IPS DF 6.9 (cell line): ENCODE data around the gene SHANK2.

Experiments used
- DNase-seq: peaks from one replicate; pipeline ENCODE4 v3.0.0-alpha.2; 2013; ENCODE audit warnings: low read depth, low spot score
- H3K27ac ChIP-seq: one replicate; pipeline ENCODE4 v1.5.1; 2013; ENCODE audit warnings: low read length, control low read depth
- H3K27me3 ChIP-seq: 2 replicates; pipeline ENCODE4 v1.6.1; 2013; ENCODE audit warnings: mild to moderate bottlenecking, low read length; ENCODE audit not compliant: control insufficient read depth, insufficient read depth
- H3K36me3 ChIP-seq: 2 replicates; pipeline ENCODE4 v1.6.1; 2013; ENCODE audit warnings: low read length; ENCODE audit not compliant: control insufficient read depth, insufficient read depth
- H3K4me1 ChIP-seq: 2 replicates; pipeline ENCODE4 v1.6.1; 2013; ENCODE audit warnings: low read length; ENCODE audit not compliant: control insufficient read depth, insufficient read depth
- H3K4me3 ChIP-seq: 2 replicates; pipeline ENCODE4 v1.5.1; 2013; ENCODE audit warnings: mild to moderate bottlenecking, low read length
- H3K9me3 ChIP-seq: 2 replicates; pipeline ENCODE4 v1.6.1; 2013; ENCODE audit warnings: low read length, inconsistent platforms; ENCODE audit not compliant: control insufficient read depth, insufficient read depth
- WGBS: extraction: QIAGEN DNeasy Blood & Tissue Kit; methylation state at CpG from one replicate; pipeline ENCODE4 v1.1.7; 2013; ENCODE audit warnings: mixed read lengths, missing lambda C conversion rate; ENCODE audit not compliant: insufficient read length, insufficient coverage; 5-methylcytosine and 5-hydroxymethylcytosine counted together

SHANK2 gene

DNA sequence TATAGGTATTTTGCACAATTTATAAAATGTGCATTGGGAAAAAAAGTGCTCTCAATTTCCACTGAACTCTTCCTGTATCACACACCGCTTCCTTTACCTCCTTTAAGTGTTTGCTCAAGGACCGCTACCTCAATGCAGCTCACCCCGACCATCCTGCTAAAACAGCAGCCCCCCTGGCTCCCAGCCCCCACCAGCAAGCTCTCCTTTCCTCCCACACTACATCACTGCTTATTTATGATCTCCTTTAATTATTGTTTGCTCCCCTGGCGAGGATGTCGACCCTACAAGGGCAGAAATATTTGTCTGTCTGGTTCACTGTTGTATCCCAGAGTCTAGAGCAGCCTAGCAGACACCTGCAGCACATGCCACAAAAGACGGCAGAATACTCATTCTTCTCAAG lies 10.0 kb downstream of the SHANK2 start:
- no CpG with 5 or more reads among the region's 6 CpGs for WGBS
- no peak overlapping the region for H3K27ac ChIP-seq
- DNase-seq, result no peak

DNA sequence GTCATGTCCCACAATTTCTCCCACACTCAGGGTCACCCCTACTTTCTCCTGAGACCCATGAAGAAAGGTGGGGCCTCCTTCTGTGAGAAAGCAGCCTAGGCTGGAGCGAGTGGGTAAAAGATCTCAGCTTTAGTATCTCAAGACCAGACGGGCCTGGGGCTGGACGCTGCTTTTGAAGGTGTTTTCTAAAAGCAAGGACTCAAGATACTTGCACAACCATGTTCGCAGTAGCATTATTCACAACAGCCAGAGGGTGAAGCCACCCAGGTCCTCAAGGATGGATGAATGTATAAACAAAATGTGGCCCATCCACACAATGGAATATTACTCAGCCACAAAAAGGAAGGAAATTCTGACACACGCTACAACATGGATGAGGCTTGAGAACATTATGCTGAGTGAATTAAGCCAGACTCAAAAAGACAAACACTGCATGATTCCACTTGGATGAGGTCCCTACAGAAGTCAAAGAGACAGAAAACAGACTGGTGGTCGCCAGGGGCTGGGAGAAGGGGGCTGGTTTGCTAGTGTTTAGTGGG lies 10.6 kb downstream of the SHANK2 start:
- Histone ChIP-seq H3K27ac (no peak overlapping the region), H3K9me3 (no peaks in the 10 kb centered on the region), H3K27me3 (no peaks in the 10 kb centered on the region), H3K4me3 (no peak overlapping the region), H3K36me3 (peaks cover 8% of the 10 kb centered on the region; the same call in 1 of the 2 replicates), H3K4me1 (peaks cover 10% of the 10 kb centered on the region)
- WGBS, result no CpG with 5 or more reads among the region's 6 CpGs
- no peak for DNase-seq

More for the DNA sequence above, 10.0 kb downstream of the SHANK2 start:
- H3K9me3 ChIP-seq, result no peaks in the 10 kb centered on the region
- no peak overlapping the region for H3K4me3 ChIP-seq
- peaks cover 10% of the 10 kb centered on the region for H3K4me1 ChIP-seq
- H3K27me3 ChIP-seq, result no peaks in the 10 kb centered on the region
- peaks cover 8% of the 10 kb centered on the region; the same call in 1 of the 2 replicates for H3K36me3 ChIP-seq

DNA sequence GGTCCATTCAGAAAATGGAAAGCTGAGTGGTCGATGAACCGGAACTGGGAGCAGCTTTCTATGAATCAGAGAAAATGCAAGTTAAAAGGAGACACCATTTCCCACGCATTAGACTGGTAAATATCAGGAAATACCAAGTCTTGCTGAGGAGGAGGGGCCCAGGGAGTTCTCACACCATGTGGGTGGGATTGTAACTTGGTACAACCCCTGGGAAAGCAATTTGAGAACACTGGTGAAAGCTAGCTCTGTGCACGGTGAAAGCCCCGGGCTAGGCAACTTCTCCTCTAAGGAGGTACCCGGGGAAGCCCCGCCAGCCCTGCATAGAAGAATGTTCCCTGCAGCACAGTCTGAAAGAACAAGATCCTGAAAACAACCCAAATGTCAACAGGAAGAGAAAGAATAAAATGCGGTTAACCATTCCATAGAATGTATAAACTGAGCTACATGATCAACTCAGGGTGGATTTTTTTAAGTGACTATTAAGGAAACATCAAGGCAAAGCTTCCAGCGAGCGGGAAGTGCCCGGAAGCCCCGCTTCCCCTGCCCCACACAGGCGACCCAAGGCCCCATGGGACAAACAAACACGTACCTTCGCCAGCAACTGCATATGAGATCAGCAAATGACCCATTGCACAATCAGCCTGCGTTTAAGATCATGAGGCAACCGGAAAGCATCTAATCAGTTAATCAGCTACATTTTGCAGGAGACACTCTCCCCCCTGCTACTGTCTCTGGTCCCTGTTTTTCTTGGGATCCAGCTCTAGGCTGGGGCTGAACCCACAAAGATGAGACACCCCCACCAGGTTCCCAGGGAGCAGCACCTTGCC lies 11.3 kb downstream of the SHANK2 start:
- Histone ChIP-seq H3K27me3 (no peaks in the 10 kb centered on the region), H3K4me1 (peaks cover 10% of the 10 kb centered on the region), H3K27ac (no peak overlapping the region), H3K4me3 (no peak overlapping the region), H3K36me3 (peaks cover 8% of the 10 kb centered on the region; the same call in 1 of the 2 replicates), H3K9me3 (no peaks in the 10 kb centered on the region)
- WGBS, result no CpG with 5 or more reads among the region's 17 CpGs
- no peak for DNase-seq

DNA sequence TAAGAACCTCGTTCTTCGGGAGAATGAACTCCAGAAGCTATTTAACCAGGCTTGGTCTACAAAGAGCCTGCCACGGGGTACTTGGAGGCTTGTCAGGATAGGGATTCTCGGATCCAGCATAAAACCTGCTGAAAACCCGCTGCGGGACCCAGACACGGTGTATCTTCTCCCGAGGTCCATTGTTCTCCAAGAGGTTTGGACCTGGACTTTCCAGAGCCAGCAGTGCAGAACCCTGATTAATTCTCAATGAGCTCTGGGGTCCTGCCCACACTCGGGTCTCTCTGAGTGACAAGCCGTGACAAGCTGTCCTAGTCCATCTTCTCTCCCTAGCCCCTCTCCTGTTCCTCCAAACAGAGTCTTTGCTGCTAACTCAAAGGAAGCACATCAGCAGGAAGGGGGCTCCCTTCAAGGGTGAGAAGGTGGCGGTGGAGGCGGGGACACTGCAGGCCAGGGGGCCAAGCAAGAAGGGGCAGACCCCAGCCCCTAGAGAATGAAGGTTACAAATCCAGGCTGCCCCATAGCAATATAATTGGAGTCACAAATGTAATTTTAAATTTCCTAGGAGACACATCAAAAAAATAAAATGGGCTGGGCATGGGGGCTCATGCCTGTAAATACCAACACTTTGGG lies 12.2 kb downstream of the SHANK2 start:
- no peaks in the 10 kb centered on the region for H3K27me3 ChIP-seq
- H3K36me3 ChIP-seq, result peaks cover 8% of the 10 kb centered on the region; the same call in 1 of the 2 replicates
- H3K4me3 ChIP-seq, result no peak overlapping the region
- no CpG with 5 or more reads among the region's 12 CpGs for WGBS
- peaks cover 5% of the 10 kb centered on the region for H3K4me1 ChIP-seq
- no peaks in the 10 kb centered on the region for H3K9me3 ChIP-seq
- no peak overlapping the region for H3K27ac ChIP-seq
- no peak for DNase-seq

DNA sequence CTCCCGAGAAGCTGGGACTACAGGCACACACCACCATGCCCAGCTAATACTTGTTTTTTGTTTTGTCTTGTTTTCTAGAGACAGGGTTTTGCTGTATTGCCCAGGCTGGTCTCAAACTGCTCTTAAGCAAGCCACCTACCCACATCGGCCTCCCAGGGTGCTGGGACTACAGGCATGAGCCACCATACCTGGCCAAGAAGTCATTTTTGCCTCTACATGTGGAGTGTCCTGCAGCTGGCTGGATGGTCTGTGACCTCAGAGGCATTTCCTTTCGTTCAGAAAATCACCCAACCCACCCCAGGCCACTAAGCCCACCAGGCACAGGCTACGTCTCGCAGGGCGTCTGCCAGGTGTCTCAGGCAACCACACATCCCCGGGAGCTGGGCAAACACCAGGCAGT lies 12.8 kb downstream of the SHANK2 start:
- WGBS, result no CpG with 5 or more reads among the region's 7 CpGs
- H3K4me3 ChIP-seq, result no peak overlapping the region
- no peak for DNase-seq
- peaks cover 5% of the 10 kb centered on the region for H3K4me1 ChIP-seq
- no peak overlapping the region for H3K27ac ChIP-seq
- no peaks in the 10 kb centered on the region for H3K27me3 ChIP-seq
- peaks cover 8% of the 10 kb centered on the region; the same call in 1 of the 2 replicates for H3K36me3 ChIP-seq
- no peaks in the 10 kb centered on the region for H3K9me3 ChIP-seq

DNA sequence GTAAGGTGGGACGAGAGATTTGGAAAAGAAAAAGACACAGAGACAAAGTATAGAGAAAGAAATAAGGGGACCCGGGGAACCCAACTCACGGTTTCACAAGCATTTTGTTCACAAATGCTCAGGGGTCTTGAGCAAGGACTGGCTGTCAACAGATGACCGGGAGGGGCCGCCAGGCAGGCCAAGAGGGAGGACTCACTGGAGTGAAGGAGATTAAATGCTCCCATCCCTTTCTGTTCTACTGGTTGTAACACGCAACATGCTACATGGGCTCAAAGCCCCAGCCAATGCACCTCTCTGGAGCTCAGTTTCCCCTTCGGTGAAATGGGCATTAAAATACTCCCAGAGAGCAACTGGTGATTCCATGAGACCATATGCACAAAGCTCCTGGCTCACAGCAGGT lies 13.4 kb downstream of the SHANK2 start:
- Histone ChIP-seq H3K4me1 (peaks cover under 1% of the 10 kb centered on the region), H3K9me3 (no peaks in the 10 kb centered on the region), H3K36me3 (peaks cover 8% of the 10 kb centered on the region; the same call in 1 of the 2 replicates), H3K27ac (no peak overlapping the region), H3K4me3 (no peak overlapping the region), H3K27me3 (no peaks in the 10 kb centered on the region)
- no peak for DNase-seq
- no CpG with 5 or more reads among the region's 7 CpGs for WGBS

DNA sequence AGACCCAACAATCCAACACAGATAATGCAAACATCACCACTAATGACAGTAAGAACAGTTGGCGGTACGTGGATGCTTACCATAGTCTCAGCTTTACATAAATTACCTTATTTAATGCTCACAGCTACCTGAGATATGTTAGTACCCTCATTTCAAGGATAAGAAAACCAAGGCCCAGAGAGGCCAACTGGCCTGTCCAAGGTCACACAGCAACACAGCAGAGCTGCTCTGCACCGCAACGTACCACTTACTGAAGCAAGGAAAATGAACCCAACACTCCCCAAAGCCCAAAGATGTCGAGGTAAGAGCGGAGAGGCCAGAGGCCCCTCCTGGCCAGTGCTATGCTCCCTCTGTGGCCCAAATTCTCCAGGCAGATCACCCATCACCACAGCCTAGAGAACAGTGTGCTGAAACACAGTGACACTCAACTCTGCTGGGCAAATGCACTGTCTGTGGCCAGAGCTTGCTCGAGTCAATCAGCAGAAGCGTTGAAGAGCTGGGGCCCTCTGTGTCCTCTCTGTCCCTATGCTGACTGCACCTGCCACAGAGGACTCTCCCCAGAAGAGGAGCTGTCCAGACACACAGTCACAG lies 14.0 kb downstream of the SHANK2 start:
- DNase-seq, result no peak
- no CpG with 5 or more reads among the region's 8 CpGs for WGBS
- Histone ChIP-seq H3K27ac (no peak overlapping the region), H3K4me3 (no peak overlapping the region), H3K27me3 (no peaks in the 10 kb centered on the region), H3K4me1 (no peaks in the 10 kb centered on the region; the same call in 1 of the 2 replicates), H3K9me3 (no peaks in the 10 kb centered on the region), H3K36me3 (peaks cover 8% of the 10 kb centered on the region; the same call in 1 of the 2 replicates)

DNA sequence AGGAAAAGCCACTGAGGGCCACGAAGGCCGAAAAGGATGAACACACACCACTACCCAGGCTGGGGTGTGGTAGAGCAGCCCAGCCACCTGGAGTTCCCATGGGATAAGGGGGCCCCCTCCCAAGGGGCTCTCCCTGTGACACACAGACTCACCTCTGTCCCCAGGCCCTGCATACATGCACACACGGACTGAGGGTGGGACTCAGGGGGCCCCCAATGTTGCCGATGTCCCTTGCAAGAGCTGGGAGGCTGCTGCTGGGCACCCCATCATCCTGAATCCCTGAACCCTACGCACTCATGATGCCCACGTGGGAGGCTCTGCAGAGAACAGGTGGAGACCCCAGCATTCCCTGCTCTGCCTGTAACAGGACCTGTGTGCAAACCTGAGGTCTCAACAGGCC lies 14.5 kb downstream of the SHANK2 start:
- Histone ChIP-seq H3K4me3 (no peak overlapping the region), H3K9me3 (no peaks in the 10 kb centered on the region), H3K27me3 (no peaks in the 10 kb centered on the region), H3K4me1 (no peaks in the 10 kb centered on the region; the same call in none of the 2 replicates), H3K36me3 (peaks cover 8% of the 10 kb centered on the region; the same call in 1 of the 2 replicates), H3K27ac (no peak overlapping the region)
- no CpG with 5 or more reads among the region's 6 CpGs for WGBS
- no peak for DNase-seq

DNA sequence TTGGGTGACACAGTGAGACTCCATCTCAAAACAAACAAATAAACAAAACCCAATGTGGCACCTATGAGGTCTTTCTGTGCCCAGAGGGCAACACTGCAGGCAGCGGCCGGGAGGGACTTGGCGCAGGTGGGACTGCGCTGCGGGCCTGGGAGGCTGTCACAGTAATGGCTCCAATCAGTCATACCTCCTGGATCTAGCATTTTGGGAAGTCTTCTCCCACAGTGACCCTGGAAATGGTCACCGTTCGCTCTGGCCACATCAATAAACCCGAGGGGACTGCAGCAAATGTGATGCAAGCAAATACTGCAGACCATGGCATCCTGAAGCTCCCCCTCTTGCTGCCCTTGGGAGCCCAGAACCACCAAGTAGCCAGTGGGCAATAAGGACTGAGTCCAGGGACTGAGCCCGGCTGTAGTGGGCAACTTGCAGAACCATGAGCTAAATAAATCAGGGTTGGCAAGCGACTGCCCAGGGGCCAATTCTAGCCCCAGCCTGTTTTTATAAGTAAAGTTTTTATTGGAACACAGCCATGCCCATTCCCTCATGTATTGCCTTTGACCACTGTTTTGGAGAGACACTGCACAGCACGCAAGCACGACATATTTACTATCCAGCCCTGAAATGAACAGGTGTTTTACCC lies 15.4 kb downstream of the SHANK2 start:
- H3K4me1 ChIP-seq, result no peaks in the 10 kb centered on the region; the same call in none of the 2 replicates
- no peaks in the 10 kb centered on the region for H3K27me3 ChIP-seq
- H3K27ac ChIP-seq, result no peak overlapping the region
- H3K36me3 ChIP-seq, result peaks cover 8% of the 10 kb centered on the region; the same call in 1 of the 2 replicates
- WGBS, result no CpG with 5 or more reads among the region's 12 CpGs
- no peak for DNase-seq
- H3K4me3 ChIP-seq, result no peak overlapping the region
- no peaks in the 10 kb centered on the region for H3K9me3 ChIP-seq

DNA sequence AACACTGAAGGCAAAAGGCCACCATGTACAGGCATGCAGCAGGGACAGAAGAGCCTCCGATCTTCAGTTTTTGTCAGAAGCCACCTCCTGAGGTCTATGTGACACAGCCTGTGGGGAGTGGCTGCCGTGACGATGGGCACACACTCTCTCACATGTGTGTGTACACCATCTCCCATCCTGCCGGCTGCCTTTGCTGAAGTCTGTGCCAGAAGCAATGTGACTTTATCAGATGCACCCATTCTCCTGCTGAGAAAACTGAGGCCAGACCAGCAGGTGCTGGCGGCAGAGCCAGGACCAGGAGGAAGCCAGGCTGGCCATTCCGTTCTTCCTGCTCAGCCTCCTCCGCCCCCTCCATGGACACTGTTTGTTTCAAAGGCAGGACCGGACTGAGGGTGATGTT lies 16.7 kb downstream of the SHANK2 start:
- WGBS, result no CpG with 5 or more reads among the region's 8 CpGs
- peaks cover 8% of the 10 kb centered on the region; the same call in 1 of the 2 replicates for H3K36me3 ChIP-seq
- no peaks in the 10 kb centered on the region for H3K9me3 ChIP-seq
- H3K27me3 ChIP-seq, result no peaks in the 10 kb centered on the region
- H3K4me1 ChIP-seq, result no peaks in the 10 kb centered on the region; the same call in none of the 2 replicates
- H3K4me3 ChIP-seq, result no peak overlapping the region
- no peak overlapping the region for H3K27ac ChIP-seq
- DNase-seq, result no peak
